Activated naive CD4-positive, alpha-beta T cell (primary cell): ENCODE measurements around the gene ITGAL.
"Not testable (repeated sequence)": the region's sequence is repeated elsewhere in the genome, so short reads cannot be mapped to it uniquely, and the experiment has no call there.

ENCODE experiments used
- DNase-seq, 4 experiments: peaks; one replicate each; lab custom pipeline; 2025; lab: John Stamatoyannopoulos, UW

The ITGAL gene

DNA sequence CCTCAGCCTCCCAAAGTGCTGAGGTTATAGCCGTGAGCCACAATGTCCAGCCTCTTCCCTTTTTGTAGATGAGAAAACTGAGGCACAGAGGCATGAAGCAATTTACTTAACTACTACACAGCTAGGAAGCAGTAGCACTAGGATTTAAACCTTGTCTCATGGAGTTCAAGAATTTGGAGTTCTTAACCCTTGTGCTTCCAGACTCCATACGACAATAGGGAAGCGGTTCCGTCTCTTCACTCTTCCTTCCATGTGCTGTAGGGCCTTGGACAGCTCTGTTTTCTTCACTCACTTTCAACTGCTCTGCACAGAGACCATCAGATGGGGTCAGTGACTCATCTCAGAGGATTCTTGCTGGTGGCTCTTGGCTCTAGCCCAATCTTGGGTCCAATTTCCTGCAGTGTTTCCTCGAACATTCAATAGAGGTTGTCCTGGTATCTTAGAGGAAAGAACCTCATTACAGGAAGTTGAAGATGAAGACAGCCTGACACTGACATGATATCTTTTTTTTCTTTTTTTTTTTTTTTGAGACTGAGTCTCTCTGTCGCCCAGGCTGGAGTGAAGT is 19.3 kb downstream of the ITGAL start:
- no peak for DNase-seq

- DNase-seq: no peak
Measured at GRCh38 chr16:30493941-30494488, 21.5 kb downstream of the ITGAL start.

DNA sequence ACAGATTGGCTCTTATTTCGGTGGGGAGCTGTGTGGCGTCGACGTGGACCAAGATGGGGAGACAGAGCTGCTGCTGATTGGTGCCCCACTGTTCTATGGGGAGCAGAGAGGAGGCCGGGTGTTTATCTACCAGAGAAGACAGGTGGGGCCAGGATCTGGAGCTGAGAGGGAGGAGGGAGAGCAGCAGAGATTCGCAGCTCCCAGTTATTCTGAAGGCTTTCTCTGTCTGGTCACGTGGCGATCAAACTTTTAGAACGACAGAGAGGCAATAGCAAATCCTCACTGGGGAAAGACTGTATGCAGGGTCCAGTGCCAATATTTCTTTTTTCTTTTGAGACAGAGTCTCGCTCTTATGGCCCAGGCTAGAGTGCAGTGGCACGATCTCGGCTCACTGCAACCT is 22.2 kb downstream of the ITGAL start:
- DNase-seq: no peak

GRCh38 chr16:30499284-30499683 is 26.7 kb downstream of the ITGAL start:
- DNase-seq: no peak

DNA sequence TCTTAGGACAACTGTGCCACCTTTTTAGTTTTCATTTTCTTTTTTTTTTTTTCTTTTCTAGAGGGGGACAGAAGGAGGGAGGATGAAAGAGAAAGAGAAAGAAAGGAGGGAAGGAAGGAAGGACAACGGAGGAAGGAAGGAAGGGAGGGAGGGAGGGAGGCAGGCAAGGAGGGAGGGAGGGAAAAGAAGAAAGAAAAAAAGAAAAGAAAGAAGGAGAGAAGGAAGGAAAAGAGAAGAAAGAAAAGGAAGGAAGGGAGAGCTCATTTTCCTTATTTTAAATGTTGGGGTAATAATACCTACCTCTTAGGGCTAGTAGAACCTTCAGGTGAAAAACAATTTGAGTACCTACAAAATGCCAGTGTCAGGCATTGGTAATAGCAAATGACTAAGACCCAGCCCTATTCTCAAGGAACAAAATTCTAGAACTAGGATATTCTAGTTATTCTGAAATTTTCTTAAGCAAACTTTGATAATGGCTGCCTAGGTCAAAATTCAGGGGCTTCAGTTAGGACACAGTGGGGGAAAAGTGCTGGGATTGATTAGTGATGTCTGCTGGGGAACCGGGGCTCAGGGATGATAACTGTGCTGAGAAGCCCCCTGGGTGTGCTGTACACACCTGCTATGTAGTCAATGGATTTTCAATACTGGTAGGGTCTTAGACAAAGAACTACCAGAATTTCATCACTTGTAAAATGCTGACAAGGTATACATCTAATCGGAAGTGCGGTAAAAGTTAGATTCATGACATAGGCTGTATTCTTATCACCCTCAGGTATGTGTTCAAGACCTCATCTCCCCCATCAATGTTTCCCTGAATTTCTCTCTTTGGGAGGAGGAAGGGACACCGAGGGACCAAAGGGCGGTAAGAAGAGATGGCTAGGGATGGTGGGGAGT is 31.1 kb downstream of the ITGAL start:
- no peak for DNase-seq

DNA sequence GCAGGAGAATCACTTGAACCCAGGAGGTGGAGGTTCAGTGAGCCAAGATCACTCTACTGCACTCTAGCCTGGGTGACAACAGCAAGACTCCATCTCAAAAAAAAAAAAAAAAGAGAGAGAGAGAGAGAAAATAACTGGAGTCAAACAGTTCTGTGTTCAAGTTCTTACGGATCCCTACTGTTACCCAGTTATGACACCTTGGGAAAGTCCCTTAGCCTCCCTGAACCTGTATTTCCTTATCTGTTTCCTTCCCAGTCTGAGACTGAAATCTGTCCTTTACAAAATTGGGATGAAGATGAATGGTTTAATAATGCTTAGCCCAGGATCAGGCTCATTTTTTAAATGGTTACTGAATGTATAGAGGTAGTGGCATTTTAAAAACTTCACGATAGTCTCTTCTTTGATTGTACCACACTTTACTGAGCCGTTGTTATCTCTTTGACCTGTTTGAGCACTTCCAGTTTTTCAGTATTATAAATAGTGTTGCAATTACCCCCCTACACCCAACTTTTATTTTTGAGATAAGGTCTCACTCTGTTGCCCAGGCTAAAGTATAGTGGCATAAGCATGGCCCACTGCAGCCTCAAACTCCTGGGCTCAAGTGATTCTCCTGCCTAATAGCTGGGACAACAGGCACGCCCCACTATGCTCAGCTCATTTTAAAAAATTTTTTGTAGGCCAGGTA is 36.7 kb downstream of the ITGAL start:
- no peak for DNase-seq

DNA sequence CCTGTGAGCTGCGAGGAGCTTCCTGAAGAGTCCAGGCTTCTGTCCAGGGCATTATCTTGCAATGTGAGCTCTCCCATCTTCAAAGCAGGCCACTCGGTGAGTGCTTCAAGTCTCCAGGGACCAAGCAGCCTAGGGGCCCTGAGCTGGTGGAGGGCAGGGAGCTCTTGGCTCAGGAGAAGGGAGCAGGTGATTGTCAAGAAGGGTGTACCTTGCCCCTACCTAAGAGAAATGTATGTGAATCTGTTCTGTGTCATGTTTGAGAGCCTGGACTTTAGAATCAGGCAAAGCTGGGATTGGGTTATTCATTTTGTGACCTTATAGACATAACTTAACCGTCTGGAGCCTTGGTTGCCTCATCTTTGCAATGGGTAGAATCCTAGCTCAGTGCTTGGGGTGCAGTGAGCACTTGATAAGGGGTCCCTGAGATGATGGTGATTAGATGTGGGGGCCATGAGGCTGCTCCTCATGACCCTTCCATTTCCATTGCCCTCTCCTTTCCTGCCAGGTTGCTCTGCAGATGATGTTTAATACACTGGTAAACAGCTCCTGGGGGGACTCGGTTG is 37.9 kb downstream of the ITGAL start:
- no peak for DNase-seq

DNA sequence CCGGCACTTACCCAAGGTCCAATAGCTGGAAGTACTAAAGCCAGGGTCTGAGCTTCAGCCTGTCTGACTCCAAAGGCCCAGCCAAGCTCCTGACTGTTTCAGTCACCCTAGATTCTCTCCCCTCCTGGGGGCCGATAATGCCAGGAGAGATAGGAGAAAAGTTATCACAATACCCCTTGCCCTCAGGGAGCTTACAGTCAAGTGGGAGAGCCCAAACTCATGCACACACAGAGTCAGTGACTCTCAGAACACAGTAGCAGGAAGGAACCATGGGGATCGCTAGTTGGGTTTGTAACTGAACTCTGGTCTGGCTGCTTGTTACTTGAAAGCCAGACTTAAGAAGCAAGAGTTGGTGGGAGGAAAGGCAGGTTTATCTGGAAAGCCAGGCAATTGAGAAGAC is 39.0 kb downstream of the ITGAL start:
- DNase-seq: no peak

- no peak for DNase-seq
Measured at GRCh38 chr16:30515275-30515674, 42.7 kb downstream of the ITGAL start.

DNA sequence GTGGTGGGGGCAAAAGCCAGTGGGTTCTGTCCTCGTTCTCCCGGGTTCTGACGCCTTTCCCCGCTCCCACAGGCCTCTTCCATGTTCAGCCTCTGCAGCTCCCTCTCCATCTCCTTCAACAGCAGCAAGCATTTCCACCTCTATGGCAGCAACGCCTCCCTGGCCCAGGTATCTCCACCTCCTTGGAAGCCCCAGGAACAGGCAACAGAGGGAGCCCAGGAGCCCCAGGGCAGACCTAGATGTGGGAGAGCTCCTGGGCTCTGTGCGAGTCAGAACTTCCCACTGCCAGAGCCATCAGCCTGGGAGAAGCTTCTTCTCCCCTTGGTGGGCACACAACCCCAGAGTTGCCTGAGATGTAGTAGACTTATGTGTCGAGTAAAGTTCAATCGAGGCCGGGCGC is 46.0 kb downstream of the ITGAL start:
- no peak for DNase-seq

DNA sequence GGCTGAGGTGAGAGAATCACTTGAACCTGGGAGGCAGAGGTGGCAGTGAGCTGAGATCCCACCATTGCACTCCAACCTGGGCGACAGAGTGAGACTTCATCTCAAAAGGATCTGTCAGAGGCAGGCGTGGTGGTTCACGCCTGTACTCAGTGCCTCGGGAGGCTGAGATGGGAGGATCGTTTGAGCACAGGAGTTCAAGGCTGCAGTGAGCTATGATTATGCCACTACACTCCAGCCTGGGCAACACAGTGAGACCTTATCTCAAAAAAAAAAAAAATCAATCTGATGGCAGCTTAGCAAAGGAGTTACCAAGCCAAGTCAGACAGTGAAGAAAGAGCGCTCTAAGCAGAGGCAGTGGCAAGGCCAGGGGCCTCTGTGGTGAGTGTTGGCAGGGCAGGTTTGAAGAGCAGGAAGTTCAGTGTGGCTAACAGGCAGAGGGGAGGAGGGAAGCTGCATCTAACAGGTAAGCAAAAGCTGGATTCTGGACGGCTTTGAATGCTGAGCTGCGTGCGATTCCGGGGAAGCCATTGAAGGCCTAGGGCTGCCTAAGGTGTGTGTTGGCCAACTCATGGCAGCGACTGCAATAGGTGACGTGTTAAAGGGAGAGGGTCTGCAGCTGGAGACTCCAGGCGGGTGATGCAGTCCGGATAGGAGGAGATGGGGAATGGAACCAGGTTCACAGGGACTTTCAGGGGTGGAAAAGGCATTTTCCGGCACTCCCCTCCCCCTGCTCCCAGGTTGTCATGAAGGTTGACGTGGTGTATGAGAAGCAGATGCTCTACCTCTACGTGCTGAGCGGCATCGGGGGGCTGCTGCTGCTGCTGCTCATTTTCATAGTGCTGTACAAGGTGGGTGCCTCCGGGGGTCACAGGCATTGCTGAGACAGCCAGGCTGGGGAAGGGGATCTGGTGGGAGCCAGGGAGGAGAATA is 46.8 kb downstream of the ITGAL start:
- DNase-seq: no peak

DNA sequence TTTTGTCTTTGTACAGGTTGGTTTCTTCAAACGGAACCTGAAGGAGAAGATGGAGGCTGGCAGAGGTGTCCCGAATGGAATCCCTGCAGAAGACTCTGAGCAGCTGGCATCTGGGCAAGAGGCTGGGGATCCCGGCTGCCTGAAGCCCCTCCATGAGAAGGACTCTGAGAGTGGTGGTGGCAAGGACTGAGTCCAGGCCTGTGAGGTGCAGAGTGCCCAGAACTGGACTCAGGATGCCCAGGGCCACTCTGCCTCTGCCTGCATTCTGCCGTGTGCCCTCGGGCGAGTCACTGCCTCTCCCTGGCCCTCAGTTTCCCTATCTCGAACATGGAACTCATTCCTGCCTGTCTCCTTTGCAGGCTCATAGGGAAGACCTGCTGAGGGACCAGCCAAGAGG is 48.9 kb downstream of the ITGAL start:
- no peak for DNase-seq

DNA sequence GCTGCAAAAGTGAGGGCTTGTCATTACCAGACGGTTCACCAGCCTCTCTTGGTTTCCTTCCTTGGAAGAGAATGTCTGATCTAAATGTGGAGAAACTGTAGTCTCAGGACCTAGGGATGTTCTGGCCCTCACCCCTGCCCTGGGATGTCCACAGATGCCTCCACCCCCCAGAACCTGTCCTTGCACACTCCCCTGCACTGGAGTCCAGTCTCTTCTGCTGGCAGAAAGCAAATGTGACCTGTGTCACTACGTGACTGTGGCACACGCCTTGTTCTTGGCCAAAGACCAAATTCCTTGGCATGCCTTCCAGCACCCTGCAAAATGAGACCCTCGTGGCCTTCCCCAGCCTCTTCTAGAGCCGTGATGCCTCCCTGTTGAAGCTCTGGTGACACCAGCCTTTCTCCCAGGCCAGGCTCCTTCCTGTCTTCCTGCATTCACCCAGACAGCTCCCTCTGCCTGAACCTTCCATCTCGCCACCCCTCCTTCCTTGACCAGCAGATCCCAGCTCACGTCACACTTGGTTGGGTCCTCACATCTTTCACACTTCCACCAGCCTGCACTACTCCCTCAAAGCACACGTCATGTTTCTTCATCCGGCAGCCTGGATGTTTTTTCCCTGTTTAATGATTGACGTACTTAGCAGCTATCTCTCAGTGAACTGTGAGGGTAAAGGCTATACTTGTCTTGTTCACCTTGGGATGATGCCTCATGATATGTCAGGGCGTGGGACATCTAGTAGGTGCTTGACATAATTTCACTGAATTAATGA is 49.5 kb downstream of the ITGAL start:
- DNase-seq: no peak

GRCh38 chr16:30522702-30523463 is 50.3 kb downstream of the ITGAL start:
- not testable (repeated sequence) for DNase-seq

GRCh38 chr16:30523768-30524574 is 51.4 kb downstream of the ITGAL start:
- DNase-seq: no peak

GRCh38 chr16:30524575-30525568 is 52.3 kb downstream of the ITGAL start:
- DNase-seq: no peak

DNA sequence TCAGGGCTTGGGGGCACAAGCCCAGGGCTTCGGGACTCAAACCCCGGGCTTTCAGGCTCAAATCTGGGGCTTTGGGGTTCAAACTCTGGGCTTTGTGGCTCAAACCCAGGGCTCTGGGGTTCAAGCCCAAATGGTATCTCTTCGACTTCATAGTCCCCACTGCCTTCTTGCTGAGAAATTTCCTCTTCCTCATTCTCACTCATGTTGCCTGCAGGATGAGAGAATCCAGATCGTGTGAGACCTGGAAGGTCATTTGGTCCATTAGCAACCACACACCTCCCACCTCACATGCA is 53.2 kb downstream of the ITGAL start:
- no peak for DNase-seq
